ENCODE data around the gene SRRM2.

Gene SRRM2

DNA sequence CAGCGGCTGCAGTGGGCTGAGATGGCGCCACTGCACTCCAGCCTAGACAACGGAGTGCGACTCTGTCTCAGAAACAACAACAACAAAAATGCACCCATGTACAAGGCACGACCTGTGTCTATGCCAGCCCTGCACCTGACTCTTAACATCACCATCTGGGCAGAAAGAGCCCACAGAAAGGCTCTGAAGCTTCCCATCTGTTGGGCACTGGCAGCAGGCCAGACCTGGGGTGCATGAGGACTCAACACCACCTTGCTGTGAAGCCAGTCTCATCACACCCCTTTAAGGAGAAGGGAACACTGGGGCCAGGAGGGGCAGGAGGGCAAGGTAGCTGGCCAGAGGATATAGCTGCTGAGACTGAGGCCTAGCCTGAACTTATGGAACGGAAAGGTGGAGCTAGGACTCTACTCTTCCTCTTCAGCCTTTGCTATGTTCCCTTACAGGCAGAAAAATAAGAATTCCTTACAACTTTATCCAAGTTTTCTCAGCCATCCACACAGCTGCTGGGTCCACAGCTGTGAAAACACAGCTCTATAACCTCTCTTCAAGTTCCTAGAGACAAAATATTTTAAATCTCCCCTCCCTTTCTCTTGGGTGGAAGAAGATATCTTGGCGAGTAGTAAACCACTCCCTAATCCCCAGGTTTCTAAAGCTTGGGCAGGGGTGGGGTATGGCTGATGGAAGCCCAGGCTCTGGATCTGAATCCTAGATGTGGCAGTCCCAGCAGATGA is 21.9 kb downstream of the SRRM2 start:
- no peak for FAIRE-seq
- DNase-seq (ENCODE audit: insufficient read length, low spot score): no peak

- FAIRE-seq (no peak), DNase-seq (ENCODE audit: insufficient read length, low spot score) (no peak)
These were observed 22.8 kb downstream of the SRRM2 start for GRCh38 chr16:2775131-2775716.

- DNase-seq (ENCODE audit: insufficient read length, low spot score) (no peak), FAIRE-seq (no peak)
These were observed 23.5 kb downstream of the SRRM2 start for GRCh38 chr16:2775765-2776499.

DNA sequence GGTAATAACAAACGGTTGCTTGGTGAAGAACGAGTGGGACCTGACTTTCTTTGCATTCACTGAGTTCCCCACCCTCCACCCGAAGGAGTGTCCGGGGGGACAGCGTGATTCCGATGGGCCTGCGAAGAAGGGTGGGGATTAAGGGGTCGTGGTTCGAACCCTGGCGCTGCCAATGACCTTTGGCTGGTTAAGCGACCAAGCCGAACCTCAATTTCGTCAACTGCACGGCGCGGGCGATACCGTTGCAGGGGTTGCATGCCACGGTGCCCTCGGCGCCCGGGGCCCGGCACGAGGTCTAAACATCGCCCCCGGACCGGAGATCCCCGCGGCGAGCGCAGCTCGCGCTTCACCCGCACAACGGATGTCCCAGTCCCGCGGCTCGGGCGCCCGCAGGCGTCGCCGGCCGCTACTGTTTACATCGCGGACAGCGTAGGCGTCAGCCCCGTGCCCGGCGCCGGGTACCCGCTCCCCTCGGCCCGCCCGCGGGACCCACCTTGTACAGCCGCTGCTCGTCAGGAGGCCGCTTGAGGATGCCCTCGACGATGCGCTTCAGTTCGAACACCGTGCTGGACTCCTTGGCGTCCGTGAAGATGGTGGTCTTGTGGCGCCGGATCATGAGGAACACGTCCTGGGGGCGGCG is 24.2 kb downstream of the SRRM2 start:
- DNase-seq (ENCODE audit: insufficient read length, low spot score) (no peak), FAIRE-seq (no peak)

- FAIRE-seq: peak; percentile 80
- DNase-seq (ENCODE audit: insufficient read length, low spot score): peak; percentile 86
These were observed 24.9 kb downstream of the SRRM2 start, which contains the start of gene ELOB for GRCh38 chr16:2777231-2777902. Gene ELOB, minus strand, starts transcription at chr16:2777280. Its CDS starts 41 bp downstream, at chr16:2777239.

DNA sequence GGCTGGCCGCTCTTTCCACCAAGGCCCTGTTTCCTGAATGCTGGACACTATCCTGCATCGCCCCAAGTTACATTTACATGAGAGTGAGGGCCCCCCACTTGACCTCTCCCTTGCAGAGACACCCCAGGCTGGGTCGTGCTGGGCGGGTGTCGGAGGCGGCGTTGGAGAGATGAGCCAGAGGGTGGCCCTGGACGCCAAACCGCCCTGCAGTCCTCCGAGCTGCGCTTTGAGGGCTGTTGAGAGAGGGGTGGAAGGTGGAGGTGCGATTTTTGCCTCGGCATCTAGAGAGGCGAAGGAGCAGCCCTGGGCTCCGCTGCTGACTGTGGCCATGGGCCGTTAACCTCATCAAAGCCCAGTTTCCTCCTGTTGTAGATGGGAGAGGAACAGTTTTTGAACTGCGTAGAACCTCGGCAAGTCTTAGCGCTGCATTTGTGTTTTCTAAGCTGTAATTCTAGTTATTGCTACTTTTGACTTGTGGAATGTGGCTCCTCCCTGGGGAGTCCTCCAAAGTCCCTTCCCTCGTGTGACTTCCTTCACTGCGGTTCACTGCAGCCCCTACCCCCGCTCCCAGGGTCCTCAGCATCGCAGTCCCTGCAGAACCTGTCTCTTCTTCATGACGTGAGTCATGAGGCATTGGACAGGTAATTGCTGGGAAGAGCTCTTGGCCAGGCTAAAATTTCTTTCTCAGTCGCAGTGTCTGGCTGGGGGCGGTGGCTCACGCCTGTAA is 25.6 kb downstream of the SRRM2 start:
- DNase-seq (ENCODE audit: insufficient read length, low spot score): no peak
- FAIRE-seq: no peak

DNA sequence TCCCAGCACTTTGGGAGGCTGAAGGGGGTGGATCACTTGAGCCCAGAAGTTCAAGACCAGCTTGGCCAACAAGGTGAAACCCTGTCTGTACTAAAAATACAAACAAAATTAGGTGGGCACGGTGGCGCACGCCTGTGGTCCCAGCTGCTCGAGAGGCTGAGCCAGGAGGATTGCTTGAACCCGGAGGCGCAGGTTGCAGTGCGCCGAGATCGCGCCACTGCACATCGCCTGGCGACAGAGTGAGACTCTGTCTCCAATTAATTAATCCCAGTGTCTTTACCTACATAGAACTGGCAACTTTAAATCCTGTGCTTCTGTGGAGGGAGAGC is 26.2 kb downstream of the SRRM2 start:
- DNase-seq (ENCODE audit: insufficient read length, low spot score) (no peak), FAIRE-seq (no peak)

GRCh38 chr16:2779151-2779920 is 26.9 kb downstream of the SRRM2 start:
- no peak for DNase-seq (ENCODE audit: insufficient read length, low spot score)
- no peak for FAIRE-seq

DNA sequence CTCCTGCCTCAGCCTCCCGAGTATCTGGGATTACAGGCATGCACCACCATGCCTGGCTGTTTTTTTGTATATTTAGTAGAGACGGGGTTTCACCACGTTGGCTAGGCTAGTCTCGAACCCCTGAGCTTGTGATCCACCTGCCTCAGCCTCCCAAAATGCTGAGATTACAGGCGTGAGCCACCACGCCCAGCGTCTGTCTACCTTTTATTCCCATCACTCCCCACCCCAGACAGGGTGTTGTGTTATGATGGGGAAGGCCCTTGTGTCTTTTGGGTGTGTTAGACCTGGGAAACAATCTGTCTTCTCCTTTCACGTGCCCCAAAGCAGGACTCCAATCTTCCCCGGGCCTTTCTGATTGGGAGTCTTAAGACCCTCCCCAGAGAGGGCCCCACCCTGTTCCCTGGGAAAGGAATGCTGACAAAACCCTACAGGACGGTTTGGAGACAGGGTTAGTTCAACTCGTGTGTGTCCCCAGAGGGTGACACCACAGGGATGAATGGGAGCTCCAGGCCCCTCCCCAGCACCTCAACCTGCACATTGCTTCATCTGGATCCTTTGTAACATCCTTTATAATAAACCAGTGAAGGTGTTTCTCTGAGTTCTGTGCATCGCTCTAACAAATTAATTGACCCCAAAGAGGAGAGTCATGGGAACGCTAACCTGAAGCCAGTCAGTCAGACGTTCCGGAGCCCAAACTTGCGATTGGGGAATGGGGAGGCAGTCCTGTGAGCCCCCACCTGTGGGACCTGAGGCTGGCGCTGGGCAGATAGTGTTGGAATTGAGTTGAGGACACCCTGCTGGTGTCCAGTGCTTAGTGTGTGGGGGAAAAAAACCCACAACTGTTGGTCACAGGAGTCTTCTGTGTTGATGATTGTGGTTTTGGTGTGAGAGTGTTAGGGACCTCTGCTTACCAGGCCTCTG is 27.8 kb downstream of the SRRM2 start:
- FAIRE-seq: no peak
- no peak for DNase-seq (ENCODE audit: insufficient read length, low spot score)

DNA sequence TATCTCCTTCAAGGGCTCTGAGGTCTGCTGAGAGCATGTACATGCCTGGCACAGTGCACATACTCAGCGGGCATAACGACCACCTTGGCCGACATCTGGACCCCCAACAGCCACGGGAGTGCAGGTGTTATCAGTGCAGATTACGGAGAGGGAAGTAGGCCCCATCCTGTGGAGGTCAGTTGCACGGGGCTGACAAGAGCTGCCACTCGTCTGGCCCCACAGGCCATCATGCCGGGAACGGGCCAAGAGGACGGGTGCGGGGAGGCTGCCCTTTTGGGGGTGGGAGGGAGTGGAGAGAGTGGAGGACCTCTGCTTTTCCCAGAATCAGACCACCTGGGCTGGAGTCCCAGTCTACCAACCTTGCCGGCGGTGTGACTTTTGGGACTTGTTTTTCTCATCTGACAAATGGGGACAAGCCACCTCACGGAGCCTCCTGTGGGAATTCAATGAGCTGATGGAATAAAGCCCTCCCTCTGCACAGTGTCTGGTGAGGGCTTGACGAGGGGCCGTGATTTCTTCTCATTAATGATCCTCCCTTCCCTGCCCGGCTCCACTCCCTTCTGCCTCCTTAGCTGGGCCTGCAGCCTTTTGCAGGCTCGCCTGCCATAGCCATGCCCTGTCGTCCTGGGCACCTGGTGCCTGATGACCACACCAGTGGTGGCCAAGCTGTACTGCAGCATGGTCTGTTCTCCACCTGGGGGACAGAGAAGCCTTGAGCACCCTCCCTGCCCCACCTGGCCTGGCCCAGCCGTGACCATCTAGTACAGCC is 30.3 kb downstream of the SRRM2 start:
- no peak for DNase-seq (ENCODE audit: insufficient read length, low spot score)
- FAIRE-seq: no peak

DNA sequence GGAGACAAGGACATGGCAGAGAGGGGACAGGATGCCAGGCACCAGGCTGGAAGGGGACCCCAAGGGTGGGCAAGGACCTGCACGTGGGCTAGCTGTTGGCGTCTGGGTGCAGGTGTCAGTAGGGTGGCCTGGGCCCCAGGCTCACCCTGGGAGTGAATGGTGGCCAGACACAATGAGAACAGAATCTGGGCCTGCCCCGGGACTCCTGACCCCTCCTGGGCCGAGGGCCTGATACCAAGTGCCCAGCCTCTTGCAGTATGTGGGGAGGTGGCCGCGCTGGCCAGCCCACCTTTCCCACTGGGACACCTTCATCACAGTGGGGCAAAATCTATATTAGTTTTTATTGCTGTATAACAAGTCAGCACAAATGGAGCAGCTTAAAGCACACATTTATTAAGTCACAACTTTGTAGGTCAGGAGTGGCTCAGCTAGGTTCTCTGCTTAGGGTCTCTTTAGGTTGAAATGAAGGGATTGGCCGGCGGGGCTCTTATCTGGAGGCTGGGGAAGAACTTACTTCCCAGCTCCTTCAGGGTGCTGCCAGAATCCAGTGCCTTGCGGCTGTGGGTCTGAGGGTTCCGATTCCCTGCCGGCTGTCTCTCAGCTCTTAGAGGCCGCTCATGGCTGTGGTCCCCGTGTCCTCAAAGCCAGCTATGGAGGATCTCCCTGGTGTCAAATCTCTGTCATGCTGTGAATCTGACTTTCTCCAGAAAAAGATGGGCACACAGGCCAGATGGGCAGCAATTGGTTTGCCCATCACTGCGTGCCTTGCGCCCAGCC is 31.3 kb downstream of the SRRM2 start:
- DNase-seq (ENCODE audit: insufficient read length, low spot score): no peak
- FAIRE-seq: no peak

DNA sequence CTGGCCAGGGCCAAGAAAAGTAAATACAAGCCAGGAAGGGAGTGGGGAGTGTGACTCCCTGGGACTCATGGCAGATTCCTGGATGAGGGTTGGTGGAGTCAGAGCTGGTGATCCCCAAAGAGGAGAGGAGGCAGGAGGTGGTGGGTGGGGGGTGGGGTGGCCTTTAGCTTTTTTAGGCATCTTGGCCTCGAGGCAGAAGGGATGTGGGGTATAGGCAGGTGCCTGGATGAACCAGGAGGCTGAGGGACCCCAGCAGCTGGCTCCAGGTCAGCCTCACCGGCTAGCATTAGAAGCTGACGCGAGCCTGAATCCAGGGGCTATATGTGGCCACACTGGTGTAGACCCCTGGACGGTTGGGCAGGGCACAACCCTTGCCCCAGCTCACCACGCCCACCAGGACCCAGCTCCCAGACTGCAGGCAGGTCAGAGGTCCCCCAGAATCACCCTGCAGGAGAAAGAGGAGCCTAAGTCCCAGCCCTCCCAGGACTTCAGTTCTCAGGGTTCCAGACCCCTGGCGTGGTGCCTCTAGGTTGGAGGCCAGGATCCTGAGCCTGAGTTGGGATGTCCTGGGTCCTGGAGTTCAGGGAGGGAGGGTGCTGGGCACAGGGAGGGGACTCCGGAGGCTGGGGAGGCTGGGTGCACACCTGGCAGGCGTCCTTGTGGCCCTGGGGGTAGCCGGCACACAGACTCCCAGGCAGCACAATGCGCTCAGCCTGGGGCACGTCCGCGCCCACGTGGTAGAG is 32.1 kb downstream of the SRRM2 start:
- FAIRE-seq: no peak
- no peak for DNase-seq (ENCODE audit: insufficient read length, low spot score)

- DNase-seq (ENCODE audit: insufficient read length, low spot score) (no peak), FAIRE-seq (no peak)
These were observed 32.9 kb downstream of the SRRM2 start for GRCh38 chr16:2785101-2785991.

GRCh38 chr16:2786061-2786825 is 33.8 kb downstream of the SRRM2 start:
- DNase-seq (ENCODE audit: insufficient read length, low spot score) (no peak), FAIRE-seq (no peak)

DNA sequence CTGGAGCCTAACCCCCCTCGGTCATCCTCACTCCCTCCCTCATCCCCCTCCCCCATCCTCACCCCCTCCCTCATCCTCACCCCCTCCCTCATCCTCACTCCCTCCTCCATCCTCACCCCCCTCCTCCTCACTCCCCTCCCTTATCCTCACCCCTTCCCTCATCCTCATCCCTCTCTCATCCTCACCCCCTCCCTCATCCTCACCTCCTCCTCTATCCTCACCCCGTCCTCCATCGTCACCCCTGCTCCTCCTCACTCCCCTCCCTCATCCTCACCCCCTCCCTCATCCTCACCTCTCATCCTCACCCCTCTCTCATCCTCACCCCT is 34.4 kb downstream of the SRRM2 start:
- FAIRE-seq (no peak), DNase-seq (ENCODE audit: insufficient read length, low spot score) (no peak)

All from HTR-8/SVneo (cell line).